Astrocyte (in vitro differentiated cells and primary cell): ENCODE results near the gene ZEB2.

ENCODE experiments used
- CTCF ChIP-seq: IDR thresholded peaks from 2 replicates; pipeline ENCODE4 v1.5.1; 2011; ENCODE audit warnings: low read depth, mild to moderate bottlenecking, inconsistent platforms, low read length, moderate library complexity; ENCODE audit not compliant: insufficient read depth
- EZH2 ChIP-seq: IDR thresholded peaks from 2 replicates; pipeline ENCODE4 v1.6.1; 2012; ENCODE audit warnings: mild to moderate bottlenecking, low read length, inconsistent platforms; ENCODE audit not compliant: insufficient read depth

GRCh38 chr2:144389930-144390311 lies 130.0 kb downstream of the ZEB2 start:
- no peak for TF ChIP-seq CTCF
- TF ChIP-seq EZH2, result no peak
